GM21367 (cell line): ENCODE data around the gene WDR31.
A peak's percentile ranks its signal among the peaks of the same experiment; 100 is the strongest.
"Not testable (repeated sequence)": the region's sequence is repeated elsewhere in the genome, so short reads cannot be mapped to it uniquely, and the experiment has no call there.

Experiments used
- ATAC-seq: cut with Tn5 transposase; IDR thresholded peaks from one replicate; pipeline ENCODE4 v1.9.1; 2021; ENCODE audit not compliant: unreplicated experiment

WDR31 gene

GRCh38 chr9:113368982-113369854 is 29.1 kb upstream of the WDR31 start:
- no peak for ATAC-seq

DNA sequence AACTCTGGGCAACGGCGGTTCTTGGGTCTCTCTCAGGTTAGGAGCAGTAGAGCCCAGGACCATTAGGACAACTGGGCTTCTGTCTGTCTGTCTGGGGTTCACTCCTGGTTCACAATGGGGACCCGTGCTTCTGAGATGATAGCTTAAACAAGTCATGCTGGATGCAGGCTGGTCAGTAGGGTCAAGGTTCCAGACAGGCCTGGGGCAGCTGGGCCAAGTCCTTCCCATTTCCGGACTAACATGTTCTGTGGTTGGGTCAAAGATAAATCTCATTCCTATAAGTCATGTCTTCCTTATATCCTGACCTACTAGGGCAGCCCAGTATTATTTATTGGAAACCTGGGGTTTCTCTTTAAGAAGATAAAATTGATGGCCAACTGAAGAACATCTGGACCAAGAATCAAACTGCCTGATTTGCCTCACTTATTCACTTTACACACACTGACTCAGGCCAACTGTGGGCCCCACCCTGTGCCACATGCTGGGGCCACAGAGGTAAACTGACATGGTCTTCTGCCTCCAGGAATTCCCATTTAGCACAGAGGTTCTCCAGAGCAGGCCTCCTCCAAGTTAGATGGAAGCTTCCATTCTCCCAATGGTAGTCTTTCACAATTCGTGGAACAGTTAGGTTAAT is 28.4 kb upstream of the WDR31 start:
- no peak for ATAC-seq

- ATAC-seq: not testable (repeated sequence)
Observed at GRCh38 chr9:113365652-113366051, 25.6 kb upstream of the WDR31 start.

DNA sequence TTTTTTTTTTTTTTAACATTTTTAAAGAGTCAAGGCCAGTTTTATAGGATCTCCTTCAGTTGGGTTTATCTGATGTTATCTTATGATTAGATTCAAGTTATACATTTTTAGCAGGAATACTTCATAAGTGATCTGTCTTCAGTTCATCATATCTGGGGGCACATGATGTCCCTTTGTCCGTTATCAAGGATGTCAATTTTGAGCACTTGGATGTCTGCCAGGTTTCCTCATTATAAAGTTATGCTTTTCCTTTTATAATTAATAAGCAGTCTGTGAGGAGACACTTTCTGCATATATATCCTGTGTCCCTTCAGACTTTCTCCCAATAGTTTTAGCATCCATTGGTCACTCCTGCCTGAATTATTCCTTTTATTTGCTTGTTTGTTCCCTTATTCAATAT is 24.9 kb upstream of the WDR31 start:
- ATAC-seq: no peak

DNA sequence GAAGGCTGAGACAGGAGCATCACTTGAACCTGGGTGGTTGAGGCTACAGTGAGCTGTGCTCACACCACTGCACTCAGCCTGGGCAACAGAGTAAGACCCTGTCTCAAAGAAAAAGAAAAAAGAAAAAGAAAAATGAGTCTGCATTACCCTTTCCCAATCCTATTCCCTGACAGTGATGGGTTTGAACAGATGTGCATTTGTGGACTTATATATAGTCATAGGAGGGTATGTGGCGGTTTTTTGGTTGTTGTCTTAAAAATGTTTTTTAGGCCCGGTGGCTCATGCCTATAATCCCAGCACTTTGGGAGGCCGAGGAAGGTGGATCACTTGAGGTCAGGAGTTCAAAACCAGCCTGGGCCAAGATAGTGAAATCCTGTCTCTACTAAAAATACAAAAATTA is 23.3 kb upstream of the WDR31 start:
- no peak for ATAC-seq

DNA sequence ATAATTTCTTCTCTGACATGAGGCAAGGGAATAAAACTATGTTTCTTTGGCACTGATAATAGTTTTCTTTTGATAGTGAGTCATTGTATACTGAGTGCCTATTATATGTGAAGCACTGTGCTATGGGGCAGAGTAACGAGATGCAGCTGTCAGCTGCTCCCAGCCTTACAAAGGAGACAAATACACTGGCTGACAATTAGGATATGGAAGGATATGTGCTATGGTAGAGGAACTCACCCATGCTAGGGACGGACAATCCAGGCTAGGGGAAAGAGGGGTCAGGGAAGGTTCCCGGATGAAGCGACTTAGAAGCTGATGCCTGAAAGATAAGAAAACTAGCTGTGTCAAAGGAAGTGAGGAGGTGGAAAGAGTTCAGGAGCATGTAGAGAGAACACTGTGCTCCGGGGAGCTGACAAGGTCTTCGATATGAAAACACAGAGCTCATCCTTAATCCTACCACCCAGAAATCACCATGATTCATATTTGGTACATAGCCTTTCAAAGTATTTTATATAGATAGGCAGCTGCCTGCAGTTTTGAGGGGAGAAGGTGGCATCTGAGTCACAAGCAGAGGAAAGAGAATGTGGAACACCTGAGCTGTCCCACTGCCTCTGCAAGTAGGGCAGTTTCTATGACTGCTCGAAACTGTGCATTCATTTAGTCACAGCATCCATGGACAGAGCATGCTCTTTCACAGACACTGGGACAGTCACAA is 21.4 kb upstream of the WDR31 start:
- no peak for ATAC-seq

DNA sequence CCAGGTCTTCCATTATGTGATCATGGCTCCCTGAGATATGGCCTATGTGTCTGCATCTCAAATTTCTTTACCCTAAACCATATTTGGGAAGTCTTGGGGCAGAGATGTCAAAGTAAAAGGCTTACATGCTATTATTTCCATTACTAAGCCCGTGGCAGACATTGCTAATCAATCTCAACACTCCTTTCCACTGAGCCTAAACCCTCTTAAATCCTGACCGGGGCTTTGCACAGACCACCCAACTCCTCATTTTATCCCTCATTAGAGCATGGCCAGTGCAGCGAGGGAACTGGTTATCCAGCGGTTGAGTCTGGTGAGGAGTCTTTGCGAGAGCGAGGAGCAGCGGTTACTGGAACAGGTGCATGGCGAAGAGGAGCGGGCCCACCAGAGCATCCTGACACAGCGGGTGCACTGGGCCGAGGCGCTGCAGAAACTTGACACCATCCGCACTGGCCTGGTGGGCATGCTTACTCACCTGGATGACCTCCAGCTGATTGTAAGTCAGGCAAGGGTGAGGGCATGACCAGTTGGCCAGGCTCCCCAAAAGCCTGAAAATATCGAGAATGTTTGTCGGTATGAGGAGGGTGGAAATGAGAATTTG is 20.3 kb upstream of the WDR31 start:
- no peak for ATAC-seq

DNA sequence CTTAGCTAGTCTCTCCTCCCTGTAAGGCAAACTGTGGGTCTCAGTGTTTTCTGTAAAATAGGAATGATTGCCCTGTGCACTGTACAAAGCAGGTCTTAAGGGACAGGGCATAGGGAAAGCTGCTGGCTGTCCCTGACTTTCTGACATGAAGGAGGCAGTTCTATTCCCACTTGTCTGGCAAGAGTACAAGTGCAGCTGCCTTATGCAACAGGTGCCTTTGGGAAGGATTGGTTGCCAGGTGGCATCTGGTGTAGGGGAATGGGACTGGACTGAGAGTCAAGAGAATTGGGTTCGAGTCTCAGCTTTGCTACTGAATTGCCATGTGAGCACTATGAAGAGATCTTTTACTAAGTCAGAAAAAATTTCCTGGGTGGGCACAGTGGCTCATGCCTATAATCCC is 19.3 kb upstream of the WDR31 start:
- ATAC-seq: no peak

DNA sequence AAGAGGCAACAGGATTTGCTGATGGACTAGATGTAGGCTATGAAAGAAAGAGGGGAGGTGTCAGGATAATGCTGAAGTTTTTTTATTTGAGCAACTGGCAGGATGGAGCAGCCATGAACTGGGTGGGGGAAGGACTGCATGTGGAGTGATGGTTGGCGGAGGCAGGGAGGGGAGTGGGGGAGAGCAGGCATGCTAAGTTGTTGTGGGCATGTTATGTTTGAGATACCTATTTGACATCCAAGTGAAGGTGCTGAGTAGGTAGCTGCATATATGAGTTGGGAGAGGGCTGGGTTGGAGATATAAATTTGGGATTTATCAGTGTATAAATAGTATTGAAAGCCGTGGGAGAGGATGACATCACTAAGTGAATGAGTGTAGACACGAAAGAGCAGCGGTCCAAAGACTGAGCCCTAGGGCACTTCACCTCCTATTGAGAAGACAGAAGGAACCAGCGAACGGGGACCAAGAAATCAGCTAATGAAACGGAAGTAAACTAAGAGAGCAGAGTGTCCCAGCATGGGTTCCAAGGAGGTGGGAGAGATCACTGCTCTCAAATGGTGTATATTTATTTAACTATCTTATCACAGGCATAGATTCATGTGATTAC is 16.7 kb upstream of the WDR31 start:
- ATAC-seq: no peak

DNA sequence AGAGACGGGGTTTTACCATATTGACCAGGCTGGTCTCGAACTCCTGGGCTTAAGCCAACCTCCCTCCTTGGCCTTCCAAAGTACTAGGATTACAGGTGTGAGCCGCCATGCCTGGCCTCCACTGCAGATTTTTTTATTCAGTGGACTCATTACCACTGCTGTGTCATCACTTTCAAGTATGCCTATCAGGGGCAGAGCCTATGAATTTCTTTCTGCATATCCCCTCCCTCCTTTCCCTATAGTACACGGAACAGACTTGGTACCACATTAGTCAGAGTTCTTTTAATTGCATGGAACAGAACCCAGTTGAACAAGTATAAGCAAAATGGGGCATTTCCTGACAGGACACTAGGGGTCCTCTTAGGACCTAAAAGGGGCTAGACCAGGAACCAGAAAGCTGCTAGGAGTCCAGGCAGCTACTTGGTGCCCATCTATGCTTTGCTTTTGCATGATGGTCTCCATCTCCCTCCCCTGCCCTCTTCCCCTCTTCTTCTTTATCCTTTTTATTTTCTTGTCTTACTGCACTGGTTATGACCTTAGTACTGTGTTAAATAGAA is 15.0 kb upstream of the WDR31 start:
- no peak for ATAC-seq

GRCh38 chr9:113352411-113352810 is 12.3 kb upstream of the WDR31 start:
- ATAC-seq: no peak

- no peak for ATAC-seq
Observed at GRCh38 chr9:113352006-113352405, 11.9 kb upstream of the WDR31 start.

DNA sequence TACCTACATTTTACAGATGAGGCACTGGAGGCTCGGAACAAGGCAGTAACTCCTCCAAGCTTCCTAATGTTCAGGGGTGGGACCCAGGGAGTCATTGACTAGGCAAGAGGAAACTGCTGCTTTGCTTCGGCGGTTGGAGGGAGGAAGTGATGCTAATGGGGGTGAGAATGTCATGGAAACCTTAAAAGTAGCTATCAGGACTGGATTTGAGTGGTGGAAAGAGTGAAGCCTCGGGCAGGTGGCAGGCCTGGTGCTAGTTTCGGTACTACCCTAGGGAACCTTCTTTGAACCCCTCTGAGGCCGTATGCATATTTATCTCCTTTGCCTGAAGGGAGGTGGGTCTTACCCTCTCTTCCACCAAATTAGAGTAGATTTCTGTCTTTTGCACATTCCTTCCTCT is 10.9 kb upstream of the WDR31 start:
- ATAC-seq: no peak

- ATAC-seq: no peak
Observed at GRCh38 chr9:113350107-113350661, 10.1 kb upstream of the WDR31 start.

- ATAC-seq: peak; percentile 29
Observed at GRCh38 chr9:113349445-113350094, 9.5 kb upstream of the WDR31 start, which contains the start of gene BSPRY. Gene BSPRY, plus strand, starts transcription at chr9:113349541. Its CDS starts 39 bp downstream, at chr9:113349580.

DNA sequence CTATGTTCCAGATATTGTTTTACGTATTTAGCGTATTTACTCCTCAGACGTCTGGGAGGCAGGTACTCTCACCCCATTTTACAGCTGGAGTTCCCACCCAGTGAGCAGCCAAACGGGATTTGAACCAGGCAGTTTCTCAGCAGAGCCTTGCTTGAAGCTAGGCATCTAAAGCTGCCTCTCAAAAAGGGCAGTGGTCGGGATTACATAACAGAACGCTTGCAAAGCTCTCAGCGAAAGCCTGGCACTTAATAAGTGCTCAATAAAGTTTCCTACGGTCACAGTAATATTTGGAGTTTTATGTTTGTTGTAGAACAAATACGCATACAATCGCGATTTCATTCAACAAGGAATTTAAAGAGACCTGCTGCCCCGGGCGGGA is 9.0 kb upstream of the WDR31 start:
- ATAC-seq: no peak

- ATAC-seq: no peak
Observed at GRCh38 chr9:113348437-113348836, 8.4 kb upstream of the WDR31 start.

DNA sequence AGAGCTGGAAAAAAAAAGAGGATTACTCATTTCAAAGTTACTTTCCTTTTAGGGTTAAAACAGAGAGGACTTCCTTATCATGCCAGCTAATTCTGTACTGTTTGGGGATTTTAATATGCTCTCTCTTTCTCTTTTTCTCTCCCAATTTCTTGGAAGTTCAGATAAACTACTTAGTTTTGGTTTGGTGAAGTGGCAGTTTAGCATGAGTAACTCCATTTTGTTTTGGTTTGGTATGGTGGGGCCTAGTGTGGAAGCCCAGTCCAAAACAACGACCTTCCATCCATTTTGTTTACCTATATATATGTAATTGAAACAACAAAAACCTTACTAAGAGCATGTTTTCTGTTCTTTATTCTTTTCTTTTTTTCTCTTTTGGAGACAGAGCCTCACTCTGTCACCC is 5.6 kb upstream of the WDR31 start:
- ATAC-seq: no peak

DNA sequence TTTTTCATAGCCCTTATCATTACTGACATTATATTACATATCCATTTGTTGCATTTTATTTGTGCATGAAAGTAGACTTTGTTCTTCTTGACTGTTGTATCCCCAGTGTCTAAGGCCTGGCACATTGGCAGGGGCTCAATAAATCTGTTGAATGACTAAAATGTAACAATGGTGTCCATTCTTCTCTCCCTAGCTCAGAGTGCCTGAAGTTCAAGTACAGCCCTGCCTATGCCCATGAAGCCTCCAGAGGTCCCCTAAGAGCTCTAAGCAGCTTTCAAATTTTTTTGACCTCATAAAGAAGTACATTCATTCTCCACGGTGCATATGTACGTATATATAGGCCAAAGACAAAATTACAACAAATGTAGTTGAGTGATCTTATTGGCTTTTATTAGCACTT is 5.1 kb upstream of the WDR31 start:
- ATAC-seq: no peak

- no peak for ATAC-seq
Observed at GRCh38 chr9:113343732-113344231, 3.7 kb upstream of the WDR31 start.
